Inflammatory macrophage (primary cell): Measurements from ENCODE around the gene NAA30.
"Not testable (repeated sequence)": the region's sequence is repeated elsewhere in the genome, so short reads cannot be mapped to it uniquely, and the experiment has no call there.

Source experiments
- DNase-seq, 2 donors: peaks; one replicate each; pipeline ENCODE4 v3.0.0-alpha.2; 2020 to 2022
- total RNA-seq, 18 experiments: gene quantifications; one replicate each; lab custom pipeline; 2026; ENCODE audit warnings: mixed read lengths in 6 of 18, inconsistent platforms in 2 of 18; lab: John Stamatoyannopoulos, UW

Gene NAA30
- 25.3 to 52.1 (median 36.5) reads per million in 18 experiments for total RNA-seq

DNA sequence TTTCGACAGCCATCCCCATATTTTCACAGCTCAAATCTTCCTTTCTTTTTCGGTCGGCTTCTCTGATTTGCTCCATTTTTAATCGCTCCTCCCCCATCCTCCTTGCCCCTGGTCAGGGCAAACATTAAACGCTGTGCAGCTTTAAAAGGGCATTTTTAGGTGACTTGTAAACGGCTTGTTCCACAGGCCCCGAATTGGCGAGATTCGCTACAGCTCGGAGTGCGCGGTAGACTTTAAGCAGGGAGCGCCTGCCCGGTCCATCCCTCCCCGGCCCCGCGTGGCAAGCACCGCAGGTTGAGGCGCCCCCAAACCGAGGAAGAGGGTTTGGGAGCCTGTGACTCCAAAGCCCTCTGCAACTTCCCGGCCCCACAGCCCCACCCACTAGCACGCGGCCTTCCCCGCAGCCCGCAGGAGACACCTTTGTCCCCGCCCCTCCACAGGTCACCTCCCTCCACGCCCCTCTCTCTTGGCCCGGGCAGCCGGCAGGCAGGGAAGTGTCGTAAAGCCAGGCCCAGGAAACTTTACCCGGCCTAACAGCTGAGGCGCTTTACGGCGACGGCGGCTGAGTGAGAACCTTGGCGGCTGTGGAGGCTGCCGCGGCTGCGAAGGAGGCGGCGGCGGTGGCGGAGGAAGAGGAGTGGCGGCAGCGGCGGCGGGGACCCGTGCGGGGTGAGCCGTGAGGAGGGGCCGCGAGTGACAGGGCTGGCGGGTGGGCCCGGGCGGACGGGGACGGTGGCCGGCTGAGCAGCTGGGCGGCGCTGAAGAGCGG lies at the start of gene NAA30:
Gene NAA30 (plus strand): TSS at position 550 of the 769 bp plus-strand sequence. CDS start 372 bp downstream, outside the sequence.
- DNase-seq: peak; percentile 90 to 93

DNA sequence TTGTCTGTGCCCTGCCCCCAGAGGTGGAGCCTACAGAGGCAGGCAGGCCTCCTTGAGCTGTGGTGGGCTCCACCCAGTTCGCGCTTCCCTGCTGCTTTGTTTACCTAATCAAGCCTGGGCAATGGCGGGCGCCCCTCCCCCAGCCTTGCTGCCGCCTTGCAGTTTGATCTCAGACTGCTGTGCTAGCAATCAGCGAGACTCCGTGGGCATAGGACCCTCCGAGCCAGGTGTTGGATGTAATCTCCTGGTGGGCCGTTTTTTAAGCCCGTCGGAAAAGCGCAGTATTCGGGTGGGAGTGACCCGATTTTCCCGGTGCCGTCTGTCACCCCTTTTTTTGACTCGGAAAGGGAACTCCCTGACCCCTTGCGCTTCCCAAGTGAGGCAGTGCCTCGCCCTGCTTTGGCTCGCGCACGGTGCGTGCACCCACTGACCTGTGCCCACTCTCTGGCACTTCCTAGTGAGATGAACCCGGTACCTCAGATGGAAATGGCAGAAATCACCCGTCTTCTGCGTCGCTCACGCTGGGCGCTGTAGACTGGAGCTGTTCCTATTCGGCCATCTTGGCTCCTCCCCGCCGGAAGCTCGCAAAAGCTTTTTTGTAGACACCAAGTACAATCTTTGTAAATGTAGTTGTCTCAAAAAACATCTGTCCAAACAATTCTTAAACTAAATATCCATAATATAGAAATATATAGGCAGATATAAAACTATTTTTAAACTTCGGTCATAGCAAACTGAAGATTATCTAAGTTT lies 46.7 kb upstream of the NAA30 start:
- not testable (repeated sequence) for DNase-seq

DNA sequence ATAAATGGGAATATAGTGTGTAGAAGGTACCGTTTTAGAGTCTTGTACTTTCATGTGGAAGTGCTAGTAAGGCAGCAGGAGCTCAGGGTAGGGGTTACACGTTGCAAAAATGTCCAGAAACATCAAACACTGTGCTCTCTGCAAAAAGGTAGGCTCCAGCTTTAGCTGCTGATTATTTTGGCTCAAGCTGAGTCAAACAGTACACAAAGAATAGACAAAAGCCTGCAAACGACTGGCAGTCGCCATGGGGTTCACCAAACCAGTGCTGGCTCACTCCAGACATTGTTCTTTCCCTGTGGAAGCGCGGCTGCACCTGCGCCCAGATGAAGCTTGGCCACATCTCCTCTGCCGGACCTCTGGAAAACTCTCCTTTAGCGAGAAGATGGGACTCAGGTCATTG lies 45.3 kb upstream of the NAA30 start:
- no peak for DNase-seq

DNA sequence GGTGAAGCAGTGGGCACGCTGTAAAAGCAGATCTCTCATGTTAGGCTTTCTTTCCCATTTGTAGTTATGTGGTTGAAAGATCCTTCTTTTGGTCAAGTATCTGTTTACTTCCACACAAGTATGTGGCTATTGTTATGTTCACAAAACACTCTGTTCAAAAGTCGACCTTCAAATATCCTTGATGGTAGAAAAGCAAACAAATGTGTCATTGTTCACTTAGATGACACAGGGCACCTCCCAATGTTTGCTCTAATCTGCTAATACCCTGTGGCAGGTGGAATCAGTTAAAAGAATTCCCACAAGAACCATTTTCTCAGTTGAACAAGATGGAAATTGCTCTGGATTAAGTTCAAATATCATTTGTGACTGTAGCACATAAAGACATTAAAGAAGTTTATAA lies 43.6 kb upstream of the NAA30 start:
- DNase-seq: no peak

DNA sequence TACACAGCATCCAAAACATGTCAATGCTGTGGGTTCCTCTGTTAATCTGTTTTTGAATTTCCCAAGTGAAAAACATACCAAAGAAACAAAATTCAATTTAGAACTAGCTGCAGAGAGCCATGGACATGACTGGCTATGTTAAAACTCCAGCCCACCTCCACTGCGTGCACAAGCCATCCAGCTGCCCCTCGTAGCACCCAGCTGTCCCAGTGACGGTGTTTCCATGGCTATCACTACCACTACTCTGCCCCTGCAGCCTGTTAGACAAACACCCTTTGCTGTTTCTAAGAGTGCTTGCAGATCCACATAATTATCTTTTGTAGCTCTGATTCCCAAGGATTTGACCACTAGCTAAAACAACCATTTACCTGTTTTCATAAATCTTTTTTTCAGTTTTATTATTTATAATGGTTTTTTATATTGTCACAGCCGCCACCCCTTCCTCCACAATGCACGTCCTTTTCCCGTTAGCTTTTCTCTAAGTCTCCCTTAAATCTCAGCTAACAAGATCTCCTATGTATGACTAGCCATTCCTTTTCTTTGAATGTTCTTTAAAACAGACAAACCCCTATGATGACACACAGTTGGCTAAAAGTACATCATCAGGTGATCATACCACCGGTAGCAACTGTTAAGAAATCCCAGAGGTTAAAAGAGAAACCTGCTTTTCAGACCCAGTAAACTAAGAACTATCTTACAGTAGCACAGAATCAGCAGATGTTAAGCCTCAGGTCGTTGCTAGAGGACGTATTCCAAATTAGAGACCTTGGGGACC lies 37.8 kb upstream of the NAA30 start:
- DNase-seq: no peak

DNA sequence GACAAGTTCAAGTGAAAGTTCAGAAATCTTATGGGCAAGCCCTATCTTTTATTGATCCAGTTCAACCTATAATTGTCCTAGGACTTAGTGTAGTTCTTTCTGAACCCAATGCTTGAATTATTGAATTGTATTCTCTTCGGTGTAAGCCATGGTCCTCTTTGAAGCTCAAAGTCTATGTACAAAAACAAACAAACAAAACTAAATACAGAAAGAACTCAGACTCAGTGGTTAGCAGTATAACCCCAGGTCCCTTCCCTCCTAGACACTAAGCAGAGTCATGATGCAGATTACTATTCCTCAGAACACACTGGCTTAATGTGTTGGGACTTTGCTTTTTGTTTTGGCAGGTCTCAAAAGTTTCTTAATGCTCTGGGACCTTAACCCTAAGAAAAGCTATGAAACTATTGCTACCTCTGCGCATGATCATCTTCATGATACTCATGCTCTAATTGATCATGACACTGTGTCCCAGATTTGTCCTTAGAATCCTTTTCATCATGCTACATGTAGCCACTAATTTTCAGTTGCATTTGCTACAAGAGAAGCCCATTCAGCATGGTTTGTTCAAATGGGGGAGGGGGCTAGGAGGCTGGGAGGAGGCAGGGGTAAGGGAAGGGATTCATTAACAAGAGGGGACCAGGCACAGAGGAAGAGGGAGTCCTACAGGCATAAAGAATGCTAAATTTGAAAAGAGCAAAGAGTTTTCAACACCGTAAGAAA lies 35.1 kb upstream of the NAA30 start:
- no peak for DNase-seq

DNA sequence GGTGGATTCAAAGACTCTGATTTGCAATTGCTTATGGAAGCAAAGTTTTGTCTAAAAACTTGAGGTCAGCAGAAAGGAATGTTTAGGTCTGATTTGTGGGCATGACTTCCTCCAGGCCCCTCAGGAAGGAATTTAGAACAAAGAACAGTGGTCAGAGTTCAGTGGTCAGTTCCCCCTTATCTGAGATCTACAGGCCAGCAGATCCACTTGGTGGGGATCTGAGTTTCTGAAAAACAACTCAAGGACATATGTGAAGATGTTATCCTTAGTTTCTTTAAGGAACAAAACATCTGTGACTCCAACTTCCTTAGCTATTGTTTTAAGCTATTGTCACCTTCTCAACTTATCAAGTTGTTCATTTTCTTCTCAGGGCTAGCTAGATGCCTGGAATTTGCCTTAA lies 28.0 kb upstream of the NAA30 start:
- no peak for DNase-seq

DNA sequence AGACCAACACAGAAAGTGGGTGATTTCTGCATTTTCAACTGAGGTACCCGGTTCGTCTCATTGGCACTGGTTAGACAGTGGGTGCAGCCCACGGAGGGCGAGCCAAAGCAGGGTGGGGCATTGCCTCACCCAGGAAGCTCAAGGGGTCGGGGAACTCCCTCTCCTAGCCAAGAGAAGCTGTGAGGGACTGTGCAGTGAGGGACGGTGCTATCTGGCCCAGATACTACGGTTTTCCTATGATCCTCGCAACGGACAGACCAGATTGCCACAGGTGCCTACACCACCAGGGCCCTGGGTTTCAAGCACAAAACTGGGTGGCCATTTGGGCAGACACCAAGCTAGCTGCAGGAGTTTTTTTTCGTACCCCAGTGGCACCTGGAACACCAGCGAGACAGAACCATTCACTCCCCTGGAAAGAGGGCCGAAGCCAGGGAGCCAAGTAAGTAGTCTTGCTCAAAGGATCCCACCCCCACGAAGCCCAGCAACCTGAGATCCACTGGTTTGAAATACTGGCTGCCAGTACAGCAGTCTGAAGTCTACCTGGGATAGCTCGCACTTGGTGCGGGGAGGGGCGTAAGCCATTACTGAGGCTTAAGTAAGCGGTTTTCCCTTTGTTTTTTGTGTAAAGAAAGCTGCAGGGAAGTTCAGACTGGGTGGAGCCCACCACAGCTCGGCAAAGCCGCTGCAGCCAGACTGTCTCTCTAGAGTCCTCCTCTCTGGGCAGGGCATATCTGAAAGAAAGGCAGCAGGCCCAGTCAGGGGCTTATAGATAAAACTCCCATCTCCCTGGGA lies 25.5 kb upstream of the NAA30 start:
- DNase-seq: no peak

DNA sequence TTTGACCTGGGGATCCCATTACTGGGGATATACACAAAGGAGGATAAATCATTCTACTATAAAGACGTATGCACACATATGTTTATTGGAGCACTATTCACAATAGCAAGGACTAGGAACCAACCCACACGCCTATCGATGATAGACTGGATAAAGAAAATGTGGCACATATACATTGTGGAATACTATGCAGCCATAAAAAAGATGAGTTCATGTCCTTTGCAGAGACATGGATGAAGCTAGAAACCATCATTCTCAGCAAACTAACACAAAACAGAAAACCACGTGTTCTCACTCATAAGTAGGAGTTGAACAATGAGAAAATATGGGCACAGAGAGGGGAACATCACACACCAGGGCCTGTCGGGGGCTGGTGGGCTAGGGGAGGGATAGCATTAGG lies 20.2 kb upstream of the NAA30 start:
- DNase-seq: not testable (repeated sequence)

DNA sequence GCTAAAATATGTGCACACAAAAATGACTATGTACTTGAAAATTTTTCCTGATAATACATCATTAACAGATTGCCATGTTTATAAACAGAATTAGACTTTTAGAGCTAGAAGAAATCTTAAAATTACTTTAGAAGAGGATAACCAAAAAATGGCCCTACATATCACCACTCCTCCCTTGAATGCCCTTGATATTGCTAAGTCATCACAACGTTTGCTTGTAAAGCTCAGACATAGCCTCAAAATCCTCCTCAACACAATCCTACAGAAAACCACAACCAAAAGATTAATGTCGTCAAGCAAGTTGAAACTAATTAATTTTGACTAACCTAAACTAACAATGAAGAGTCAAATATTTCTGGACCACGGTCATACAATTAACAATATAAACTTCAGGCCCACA lies 19.4 kb upstream of the NAA30 start:
- no peak for DNase-seq

DNA sequence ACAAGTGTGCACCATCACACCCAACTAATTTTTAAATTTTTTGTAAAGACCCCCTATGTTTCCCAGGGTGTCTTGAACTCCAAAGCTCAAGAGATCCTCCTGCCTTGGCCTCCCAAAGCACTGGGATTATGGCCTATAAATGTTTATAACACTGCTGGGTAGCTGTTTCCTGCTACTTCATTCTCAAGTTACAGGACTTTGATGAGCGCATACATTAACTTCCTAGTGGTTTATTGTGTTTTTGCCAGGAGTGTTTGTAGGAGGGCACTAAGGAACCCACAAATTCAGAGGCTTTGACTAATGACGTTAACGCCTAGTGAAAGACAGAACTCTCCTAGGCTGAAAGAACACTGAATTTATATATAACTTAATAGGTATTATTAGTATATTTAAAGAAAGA lies 15.2 kb upstream of the NAA30 start:
- no peak for DNase-seq

DNA sequence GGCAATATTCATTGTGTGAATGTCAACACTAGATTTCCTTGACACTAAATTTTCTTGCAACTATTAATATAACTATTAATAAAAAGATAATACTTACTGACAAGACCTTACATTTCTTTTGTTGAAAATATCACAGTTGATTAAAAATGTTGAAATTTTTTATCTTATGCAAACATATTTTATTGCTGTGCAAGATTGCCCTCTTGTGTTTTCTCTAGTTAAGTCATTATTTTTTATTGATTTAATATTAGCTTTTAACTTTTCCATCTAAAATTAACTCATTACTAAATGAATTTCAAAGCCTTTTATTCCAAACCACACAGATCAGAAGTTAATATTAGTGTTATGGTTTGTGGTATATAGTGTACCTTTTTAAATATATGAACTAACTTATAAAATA lies 11.7 kb upstream of the NAA30 start:
- DNase-seq: no peak

DNA sequence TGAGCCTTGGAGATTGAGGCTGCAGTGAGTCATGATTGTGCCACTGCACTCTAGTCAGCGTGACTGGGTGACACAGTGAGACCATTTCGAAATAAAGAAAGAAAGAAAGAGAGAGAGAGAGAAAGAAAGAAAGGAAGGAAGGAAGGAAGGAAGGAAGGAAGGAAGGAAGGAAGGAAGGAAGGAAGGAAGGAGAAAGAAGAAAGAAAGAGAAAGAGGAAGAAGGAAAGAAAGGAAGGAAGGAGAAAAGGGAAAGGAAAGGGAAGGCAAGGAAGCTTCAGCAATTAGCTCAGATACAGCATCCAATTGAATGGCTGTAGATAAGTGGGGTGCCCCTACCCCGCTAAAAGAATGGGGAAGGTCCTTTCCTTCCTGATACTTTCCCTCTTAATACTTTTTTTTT lies 9.5 kb upstream of the NAA30 start:
- peak in 1 of 2 donors; percentile 8 for DNase-seq

DNA sequence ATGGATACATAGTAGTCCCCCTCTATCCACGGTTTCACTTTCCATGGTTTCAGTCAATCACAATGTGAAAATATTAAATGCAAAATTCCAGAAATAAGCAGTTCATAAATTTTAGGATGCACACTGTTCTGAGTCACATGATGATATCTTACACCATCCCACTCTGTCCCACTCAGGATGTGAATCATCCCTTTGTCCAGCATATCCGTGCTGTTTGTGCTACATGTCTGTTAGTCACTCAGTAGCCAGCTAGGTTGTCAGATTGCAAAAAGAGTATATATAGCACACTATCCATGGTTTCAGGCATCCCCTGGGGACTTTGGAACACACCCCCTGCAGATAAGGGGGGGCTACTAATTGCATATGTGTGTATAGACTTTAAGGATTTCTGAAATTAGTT lies 8.1 kb upstream of the NAA30 start:
- peak; percentile 50 to 75 for DNase-seq

DNA sequence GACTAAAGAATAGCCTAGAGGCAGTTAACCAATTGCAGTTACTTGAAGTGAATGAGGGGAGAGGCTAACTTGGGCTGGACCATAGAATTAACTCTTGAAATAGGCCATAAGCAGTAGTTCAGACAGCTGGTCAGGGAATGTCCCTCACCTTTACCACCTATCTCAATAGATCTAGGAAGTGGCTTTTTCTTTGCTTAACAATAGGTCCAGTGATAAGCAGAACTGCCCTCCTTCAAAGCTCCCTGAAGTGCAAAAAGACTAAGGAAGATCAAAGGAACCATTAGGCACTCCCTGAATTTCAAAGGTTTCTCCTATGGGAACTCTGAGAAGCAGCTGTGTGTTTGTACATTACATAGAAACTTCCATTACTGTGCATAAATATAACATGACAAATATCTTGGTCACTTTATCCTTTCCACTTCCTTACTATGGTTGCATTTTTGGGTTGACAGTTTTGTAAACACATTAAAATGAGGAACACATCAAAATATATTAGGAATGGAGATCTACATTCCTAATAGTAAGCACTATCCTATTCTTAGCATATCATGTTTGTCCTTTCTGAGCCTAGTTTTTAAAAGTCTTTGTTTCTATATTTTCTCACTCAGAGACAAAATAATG lies 7.2 kb upstream of the NAA30 start:
- peak; percentile 5 to 38 for DNase-seq

DNA sequence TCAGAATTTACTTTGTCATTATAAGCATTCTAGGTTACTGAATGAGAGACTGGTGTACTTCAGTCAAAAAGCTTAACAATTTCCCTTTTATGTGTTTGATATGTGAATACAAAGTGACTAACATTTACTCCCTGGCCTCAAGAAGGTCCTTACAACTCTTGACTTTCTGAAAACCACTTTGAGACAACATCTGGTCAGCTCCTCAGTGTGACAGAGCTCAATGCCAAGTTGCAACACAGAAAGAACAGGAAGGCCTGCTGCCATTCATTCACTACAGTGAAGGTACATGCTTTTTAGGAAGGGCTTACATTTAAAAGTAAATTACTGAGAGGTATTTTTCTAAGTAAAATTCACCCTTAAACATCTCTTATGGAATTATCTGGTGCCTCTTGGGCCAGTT lies 2.3 kb upstream of the NAA30 start:
- DNase-seq: no peak

DNA sequence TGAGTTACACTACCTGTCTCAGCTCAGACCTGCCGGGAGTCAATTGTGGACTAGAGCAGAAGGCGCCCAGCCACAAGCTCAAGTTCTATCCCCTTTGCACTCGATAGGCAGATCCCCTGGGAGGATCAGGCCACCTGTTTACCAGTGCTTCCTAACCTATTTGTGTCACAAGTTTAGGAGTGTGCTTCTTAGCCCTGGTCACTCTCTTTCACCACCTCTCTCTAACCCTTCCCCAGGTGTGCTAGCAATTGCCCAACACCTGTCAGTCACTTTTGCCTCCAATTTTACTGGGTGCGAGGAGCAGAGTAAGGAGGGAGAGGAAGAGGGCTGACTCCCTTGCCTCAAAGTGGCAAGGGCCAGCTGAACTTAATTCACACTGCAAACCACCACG lies 745 bp upstream of the NAA30 start:
- DNase-seq: no peak

DNA sequence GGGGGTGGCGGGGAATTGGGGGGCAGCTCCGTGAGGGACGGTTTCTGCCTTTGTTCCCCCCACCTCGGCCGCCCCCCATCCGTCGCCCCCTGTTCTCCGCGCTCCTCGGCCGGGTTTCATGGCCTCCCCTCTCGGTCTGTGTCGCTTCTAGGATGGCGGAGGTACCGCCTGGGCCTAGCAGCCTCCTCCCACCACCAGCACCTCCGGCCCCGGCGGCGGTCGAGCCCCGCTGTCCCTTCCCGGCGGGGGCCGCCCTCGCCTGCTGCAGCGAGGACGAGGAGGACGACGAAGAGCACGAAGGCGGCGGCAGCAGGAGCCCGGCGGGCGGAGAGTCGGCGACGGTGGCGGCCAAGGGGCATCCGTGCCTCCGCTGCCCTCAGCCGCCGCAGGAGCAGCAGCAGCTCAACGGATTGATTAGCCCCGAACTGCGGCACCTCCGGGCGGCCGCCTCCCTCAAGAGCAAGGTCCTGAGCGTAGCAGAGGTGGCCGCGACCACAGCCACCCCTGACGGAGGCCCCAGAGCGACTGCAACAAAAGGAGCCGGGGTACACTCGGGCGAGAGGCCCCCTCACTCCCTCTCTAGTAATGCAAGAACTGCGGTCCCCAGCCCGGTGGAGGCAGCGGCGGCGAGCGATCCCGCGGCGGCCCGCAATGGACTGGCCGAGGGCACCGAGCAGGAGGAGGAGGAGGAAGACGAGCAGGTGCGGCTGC lies 575 bp downstream of the NAA30 start:
- peak; percentile 7 to 36 for DNase-seq

DNA sequence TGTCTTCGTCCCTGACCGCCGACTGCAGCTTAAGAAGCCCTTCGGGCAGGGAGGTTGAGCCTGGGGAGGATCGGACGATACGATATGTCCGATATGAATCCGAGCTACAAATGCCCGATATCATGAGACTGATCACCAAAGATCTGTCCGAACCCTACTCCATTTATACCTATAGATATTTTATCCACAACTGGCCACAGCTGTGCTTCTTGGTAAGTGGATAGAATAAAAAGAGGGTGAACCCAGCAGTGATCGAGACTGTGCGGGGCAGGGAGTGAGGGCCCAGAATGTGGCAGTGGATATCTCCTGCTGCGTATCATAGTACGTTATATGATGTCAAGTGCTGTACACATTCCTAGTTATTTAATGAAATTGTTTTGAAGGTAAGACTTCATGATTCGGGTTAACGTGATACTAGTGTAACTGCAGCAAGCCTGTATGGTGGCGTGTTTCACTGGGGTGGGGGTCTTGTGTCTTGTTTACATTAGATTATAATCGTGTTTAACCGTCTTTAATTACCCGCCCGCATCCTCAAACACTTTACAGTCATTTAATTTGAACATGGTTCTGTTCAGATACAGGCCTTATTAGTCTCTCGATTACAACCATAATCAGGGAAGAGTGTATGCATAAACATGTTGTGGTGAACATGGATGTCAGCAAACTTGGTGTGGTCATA lies 1.3 kb downstream of the NAA30 start:
- DNase-seq: no peak

DNA sequence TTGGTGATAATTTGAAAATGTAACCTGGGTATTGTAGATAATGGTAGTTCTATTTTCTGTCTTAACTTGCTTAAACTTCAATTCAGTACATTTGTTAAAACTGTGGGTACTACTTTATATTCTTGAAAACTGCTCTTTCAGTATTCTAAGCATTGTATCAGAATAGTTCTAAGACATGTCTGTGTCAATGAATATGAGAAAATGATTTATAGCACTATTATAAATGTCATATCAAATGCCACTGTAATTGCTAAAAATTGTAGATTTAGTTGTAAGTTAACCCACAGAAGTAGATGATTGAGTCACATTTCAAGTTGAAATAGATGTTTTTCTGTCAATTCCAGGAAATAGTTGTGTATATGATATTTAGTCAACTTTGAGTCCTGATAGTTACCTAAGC lies 2.4 kb downstream of the NAA30 start:
- DNase-seq: no peak
